H1 (cell line): ENCODE results near the gene ABI3BP. TPM values are rescaled to one million over a fixed set of nuclear protein-coding genes. Genes with fewer than 3 reads are reported as not detected.

Experiments used
- CTCF ChIA-PET: fragments of 300-600 bp; sonication (Branson Sonifier 250); formaldehyde crosslinking; loops from one replicate; lab custom pipeline; 2021; ENCODE audit not compliant: partially characterized antibody; lab: Charles Lee
- POLR2A ChIA-PET: fragments of 300-600 bp; sonication (Branson Sonifier 250); formaldehyde crosslinking; loops from one replicate; lab custom pipeline; 2021; ENCODE audit warnings: inconsistent platforms; ENCODE audit not compliant: partially characterized antibody; lab: Charles Lee
- DNase-seq, 2 experiments: peaks; one replicate each; pipeline versions ENCODE4 v3.0.0 to v3.0.0-alpha.2; 2010 to 2022; ENCODE audit warnings: low spot score in 2 of 2, low read depth in 1 of 2, mixed read lengths in 1 of 2
- FAIRE-seq: peaks from 2 replicates; lab custom pipeline; 2011; peaks lifted over from hg19 to GRCh38; lab: Jason Lieb, UNC
- H2AFZ ChIP-seq: 2 replicates; pipeline ENCODE4 v1.8.1; 2012; ENCODE audit warnings: low read length, inconsistent platforms
- H2AK5ac ChIP-seq: 2 replicates; pipeline ENCODE4 v1.6.1; 2013; ENCODE audit warnings: low read depth, low read length
- H2BK120ac ChIP-seq: replicated peaks from 2 replicates; pipeline ENCODE3; 2013; ENCODE audit warnings: low read depth, low read length, inconsistent platforms
- H2BK12ac ChIP-seq: 2 replicates; pipeline ENCODE4 v1.6.1; 2013; ENCODE audit warnings: low read depth, low read length
- H2BK15ac ChIP-seq: 2 replicates; pipeline ENCODE4 v1.6.1; 2013; ENCODE audit warnings: low read length
- H2BK20ac ChIP-seq: 2 replicates; pipeline ENCODE4 v1.6.1; 2013; ENCODE audit warnings: low read length
- H2BK5ac ChIP-seq: 2 replicates; pipeline ENCODE4 v1.6.1; 2013; ENCODE audit warnings: low read depth, low read length
- H3K14ac ChIP-seq: 2 replicates; pipeline ENCODE4 v1.6.1; 2013; ENCODE audit warnings: inconsistent platforms; ENCODE audit not compliant: insufficient read length
- H3K18ac ChIP-seq: 2 replicates; pipeline ENCODE4 v1.6.1; 2013; ENCODE audit warnings: low read length; ENCODE audit errors: extremely low read depth
- H3K23ac ChIP-seq: 2 replicates; pipeline ENCODE4 v1.6.1; 2013; ENCODE audit warnings: inconsistent platforms; ENCODE audit not compliant: insufficient read length
- H3K23me2 ChIP-seq: 2 replicates; pipeline ENCODE4 v1.6.1; 2013; ENCODE audit warnings: low read depth, low read length
- H3K27ac ChIP-seq: 2 replicates; pipeline ENCODE4 v1.6.1; 2011; ENCODE audit warnings: low read depth, low read length, inconsistent platforms
- H3K27me3 ChIP-seq, 4 experiments: replicated peaks in 1 of 4; 1 replicate in 1 of 4; 2 replicates in 3 of 4; pipeline versions ENCODE4 v1.6.1 to v1.8.1; 2011 to 2013; ENCODE audit warnings: low read length in 3 of 4, mild to moderate bottlenecking in 3 of 4, inconsistent platforms in 2 of 4, mixed read lengths in 2 of 4, moderate library complexity in 1 of 4; ENCODE audit not compliant: control insufficient read depth in 3 of 4, insufficient read depth in 3 of 4; ENCODE audit errors: extremely low read depth in 1 of 4
- H3K36me3 ChIP-seq, 4 experiments: 2 replicates each; pipeline versions ENCODE4 v1.6.1 to v1.8.1; 2011 to 2013; ENCODE audit warnings: mild to moderate bottlenecking in 4 of 4, low read length in 3 of 4, moderate library complexity in 2 of 4, control low read depth in 1 of 4, inconsistent platforms in 1 of 4; ENCODE audit not compliant: insufficient read depth in 4 of 4, control insufficient read depth in 2 of 4
- H3K4ac ChIP-seq: replicated peaks from 2 replicates; pipeline ENCODE3; 2013; ENCODE audit warnings: low read length, low read depth, mixed read lengths, inconsistent platforms; ENCODE audit not compliant: insufficient read length
- H3K4me1 ChIP-seq, 4 experiments: replicated peaks in 1 of 4; 1 replicate in 1 of 4; 2 replicates in 3 of 4; pipeline versions ENCODE4 v1.6.1 to v1.8.1; 2011 to 2013; ENCODE audit warnings: low read length in 3 of 4, inconsistent platforms in 2 of 4, mixed read lengths in 1 of 4; ENCODE audit not compliant: insufficient read depth in 4 of 4, control insufficient read depth in 3 of 4
- H3K4me2 ChIP-seq, 2 experiments: 2 replicates each; pipeline versions ENCODE4 v1.6.1 to v1.8.1; 2011 to 2013; ENCODE audit warnings: low read depth in 2 of 2, low read length in 2 of 2, control low read depth in 1 of 2, inconsistent platforms in 1 of 2, mild to moderate bottlenecking in 1 of 2; ENCODE audit not compliant: insufficient read depth in 1 of 2
- H3K4me3 ChIP-seq, 4 experiments: fragments of 200-600, 300-600 bp in 1 of 4; sonication (generic), shearing (Covaris generic), sonication (Bioruptor Twin) in 1 of 4; 2 replicates each; pipeline versions ENCODE4 v1.5.1 to v1.8.1; 2011 to 2016; ENCODE audit warnings: low read length in 4 of 4, low read depth in 3 of 4, control low read depth in 2 of 4, inconsistent platforms in 2 of 4, mild to moderate bottlenecking in 2 of 4, mixed read lengths in 1 of 4, moderate library complexity in 1 of 4; ENCODE audit not compliant: insufficient read depth in 2 of 4; ENCODE audit errors: extremely low read depth in 1 of 4
- H3K56ac ChIP-seq: replicated peaks from 2 replicates; pipeline ENCODE3; 2013; ENCODE audit warnings: low read depth, mild to moderate bottlenecking, mixed read lengths, low read length, inconsistent platforms; ENCODE audit not compliant: insufficient read length
- H3K79me1 ChIP-seq: 2 replicates; pipeline ENCODE4 v1.6.1; 2013; ENCODE audit warnings: low read depth, low read length, control low read depth
- H3K79me2 ChIP-seq, 2 experiments: 2 replicates each; pipeline versions ENCODE4 v1.6.1 to v1.8.1; 2012 to 2013; ENCODE audit warnings: low read length in 2 of 2, mild to moderate bottlenecking in 2 of 2, inconsistent platforms in 1 of 2; ENCODE audit not compliant: insufficient read depth in 2 of 2, control insufficient read depth in 1 of 2
- H3K9ac ChIP-seq, 4 experiments: replicated peaks in 1 of 4; 1 replicate in 1 of 4; 2 replicates in 3 of 4; pipeline versions ENCODE4 v1.6.1 to v1.8.1; 2011 to 2013; ENCODE audit warnings: low read depth in 3 of 4, low read length in 3 of 4, control low read depth in 2 of 4, mild to moderate bottlenecking in 2 of 4, moderate library complexity in 2 of 4, inconsistent platforms in 1 of 4; ENCODE audit errors: extremely low read depth in 1 of 4
- H3K9me3 ChIP-seq, 2 experiments: 2 replicates each; pipeline versions ENCODE4 v1.6.1 to v1.8.1; 2012 to 2013; ENCODE audit warnings: mild to moderate bottlenecking in 2 of 2, moderate library complexity in 2 of 2, control low read depth in 1 of 2, inconsistent platforms in 1 of 2, low read depth in 1 of 2, low read length in 1 of 2, mixed read lengths in 1 of 2; ENCODE audit not compliant: insufficient read depth in 2 of 2
- H4K20me1 ChIP-seq, 2 experiments: replicated peaks in 1 of 2; 2 replicates each; pipeline versions ENCODE3 to v1.8.1; 2011 to 2013; ENCODE audit warnings: inconsistent platforms in 2 of 2, low read length in 2 of 2, mild to moderate bottlenecking in 1 of 2; ENCODE audit not compliant: insufficient read depth in 2 of 2, control insufficient read depth in 1 of 2
- H4K5ac ChIP-seq: 2 replicates; pipeline ENCODE4 v1.6.1; 2013; ENCODE audit warnings: low read length, low read depth, mixed read lengths, inconsistent platforms; ENCODE audit not compliant: insufficient read length
- H4K8ac ChIP-seq: 2 replicates; pipeline ENCODE4 v1.8.0; 2013; ENCODE audit warnings: mild to moderate bottlenecking, moderate library complexity, low read length, inconsistent platforms; ENCODE audit not compliant: insufficient read depth; ENCODE audit errors: extremely low read depth
- H4K91ac ChIP-seq: replicated peaks from 2 replicates; pipeline ENCODE3; 2013; ENCODE audit warnings: low read length, mixed read lengths, inconsistent platforms; ENCODE audit not compliant: insufficient read length
- SP1 ChIP-seq: IDR thresholded peaks from 2 replicates; pipeline ENCODE4 v1.6.1; 2011; ENCODE audit warnings: low read depth, low read length
- WGBS, 2 experiments: shearing (Covaris generic) in 1 of 2; methylation state at CpG; one replicate each; pipeline versions ENCODE4 v1.1.6 to v1.1.7; 2013 to 2015; ENCODE audit warnings: low lambda C conversion rate in 2 of 2, mixed read lengths in 2 of 2, inconsistent platforms in 1 of 2, low coverage in 1 of 2, missing lambda C conversion rate in 1 of 2; ENCODE audit not compliant: insufficient replicate concordance in 2 of 2, insufficient coverage in 1 of 2, insufficient read length in 1 of 2; ENCODE audit errors: extremely low coverage in 1 of 2, missing lambda C conversion rate in 1 of 2; 5-methylcytosine and 5-hydroxymethylcytosine counted together
- polyA plus RNA-seq, 7 experiments: library from polyadenylated mRNA; depleted of rRNA in 3 of 7; stranded (reverse) in 5 of 7; unstranded in 2 of 7; fragments of >200 nt in 5 of 7; fragments of 200-250 nt in 2 of 7; gene quantifications; 1 replicate in 5 of 7; 2 replicates in 1 of 7; 4 replicates in 1 of 7; pipeline versions ENCODE4 v1.2.1 to v1.2.3, GENCODE V29; 2011 to 2013; ENCODE audit warnings: missing spikeins in 2 of 7, mixed read lengths in 2 of 7
- total RNA-seq: library from RNA; stranded (reverse); fragmentation: NEBNext Ultra II Directional; extraction: Animal tissue kit (Norgen Biotek cat#: 25700); gene quantifications from 2 replicates; pipeline ENCODE4 v1.2.1, GENCODE V29; 2021

ABI3BP gene
- total and polyA plus RNA-seq, 2 of the 8 experiments (the other 6 are each of a cell fraction or from before 2014, with no cell fraction given): 0.08 to 0.32 TPM

GRCh38 chr3:100956276-100956675, 36.9 kb downstream of the ABI3BP start:
- H2BK5ac ChIP-seq: no peak overlapping the region
- H3K4me2 ChIP-seq: no peak overlapping the region
- H2BK20ac ChIP-seq: no peak overlapping the region
- H4K20me1 ChIP-seq: no peaks in the 10 kb centered on the region
- no peaks in the 10 kb centered on the region; the same call in 1 of the 2 replicates for H3K23me2 ChIP-seq
- no peak overlapping the region for H2BK120ac ChIP-seq
- no peak overlapping the region for H3K56ac ChIP-seq
- H3K36me3 ChIP-seq: no peaks in the 10 kb centered on the region
- ChIA-PET POLR2A (interaction anchor here (0.6 kb wide), 1 partner anchor 578 kb away, joined by 3 read pairs; no protein-coding TSS in a partner anchor), CTCF (no interaction called here)
- no peak overlapping the region for H3K4ac ChIP-seq
- H2BK12ac ChIP-seq: no peak overlapping the region
- peaks cover 2 to 5% of the 10 kb centered on the region in 2 experiments; a peak in 1 of 4 replicates for H3K9me3 ChIP-seq
- H2AK5ac ChIP-seq: no peak overlapping the region
- WGBS, 2 experiments: 92% methylated on average over 2 of the region's 2 CpGs; no CpG with 5 or more reads in 1 of the 2 experiments
- FAIRE-seq: no peak
- no peak overlapping the region for H4K91ac ChIP-seq
- H3K9ac ChIP-seq: no peak overlapping the region
- no peak overlapping the region for H3K14ac ChIP-seq
- no peaks in the 10 kb centered on the region for H3K79me2 ChIP-seq
- H4K8ac ChIP-seq: no peak overlapping the region
- 0 out of 2 replicates have a peak overlapping the region, but pooled peaks have one; percentile 30 for H2AFZ ChIP-seq
- H3K18ac ChIP-seq: no peak overlapping the region
- no peaks in the 10 kb centered on the region for H3K4me1 ChIP-seq
- H3K23ac ChIP-seq: no peak overlapping the region
- H2BK15ac ChIP-seq: no peak overlapping the region
- no peak overlapping the region for H3K27ac ChIP-seq
- H3K4me3 ChIP-seq: no peak overlapping the region
- H4K5ac ChIP-seq: no peak overlapping the region
- TF ChIP-seq SP1: no peak
- no peaks in the 10 kb centered on the region for H3K79me1 ChIP-seq
- no peaks in the 10 kb centered on the region for H3K27me3 ChIP-seq
- DNase-seq: no peak
